NB4 (cell line): ENCODE results near the gene CDH1.

Experiments used
- DNase-seq: peaks from one replicate; pipeline ENCODE4 v3.0.0; 2010; ENCODE audit warnings: low read depth
- H3K4me3 ChIP-seq: one replicate; pipeline ENCODE4 v1.5.1; 2011; ENCODE audit warnings: mild to moderate bottlenecking, low read depth, low read length, moderate library complexity
- CTCF ChIP-seq: IDR thresholded peaks from one replicate; pipeline ENCODE4 v1.5.1; 2012; ENCODE audit warnings: low read depth, low read length
- MAX ChIP-seq: IDR thresholded peaks from 2 replicates; pipeline ENCODE4 v1.6.1; 2011; ENCODE audit warnings: low read depth, low read length
- MYC ChIP-seq: IDR thresholded peaks from 2 replicates; pipeline ENCODE4 v1.6.1; 2011; ENCODE audit warnings: low read depth, low read length
- POLR2A ChIP-seq: IDR thresholded peaks from 2 replicates; pipeline ENCODE4 v1.6.1; 2011; ENCODE audit warnings: mild to moderate bottlenecking; ENCODE audit not compliant: insufficient read length; ENCODE audit errors: extremely low read depth

CDH1 gene

GRCh38 chr16:68851601-68852000 lies 114.5 kb downstream of the CDH1 start:
- H3K4me3 ChIP-seq, result no peak overlapping the region
- DNase-seq, result no peak
- no peak for TF ChIP-seq POLR2A
- no peak for TF ChIP-seq MAX
- no peak for TF ChIP-seq MYC
- TF ChIP-seq CTCF, result no peak

GRCh38 chr16:68857479-68857878 lies 120.4 kb downstream of the CDH1 start:
- no peak overlapping the region for H3K4me3 ChIP-seq
- no peak for DNase-seq
- TF ChIP-seq MAX (no peak), CTCF (no peak), POLR2A (no peak)

- TF ChIP-seq CTCF, result no peak
- DNase-seq, result no peak
- H3K4me3 ChIP-seq, result no peak overlapping the region
These were observed 122.7 kb downstream of the CDH1 start for GRCh38 chr16:68859828-68860227.

GRCh38 chr16:68860978-68861892 lies 124.1 kb downstream of the CDH1 start:
- no peak for TF ChIP-seq CTCF
- no peak for TF ChIP-seq MAX
- no peak for TF ChIP-seq MYC
- TF ChIP-seq POLR2A, result no peak
- DNase-seq, result no peak
- H3K4me3 ChIP-seq, result no peak overlapping the region

- TF ChIP-seq CTCF (no peak), POLR2A (no peak), MYC (no peak), MAX (no peak)
- no peak overlapping the region for H3K4me3 ChIP-seq
- DNase-seq, result no peak
These were observed 129.8 kb downstream of the CDH1 start for GRCh38 chr16:68866933-68867332.
